Nephron (organoid): ENCODE measurements around the gene IRX1.

Experiments
- H3K27ac Mint-ChIP-seq, 3 experiments: 2 replicates each; pipeline ENCODE4 v1.8.0; 2020; ENCODE audit warnings: mixed read lengths in 3 of 3, mild to moderate bottlenecking in 2 of 3, moderate library complexity in 1 of 3
- H3K27me3 Mint-ChIP-seq: 2 replicates; pipeline ENCODE4 v1.8.0; 2021; ENCODE audit warnings: low read depth, mild to moderate bottlenecking, moderate library complexity, mixed read lengths
- H3K36me3 Mint-ChIP-seq: 2 replicates; pipeline ENCODE4 v1.8.0; 2020; ENCODE audit warnings: low read depth, mixed read lengths
- H3K4me1 Mint-ChIP-seq: 2 replicates; pipeline ENCODE4 v1.8.0; 2020; ENCODE audit warnings: mixed read lengths
- H3K4me3 Mint-ChIP-seq, 3 experiments: 2 replicates each; pipeline ENCODE4 v1.8.0; 2020; ENCODE audit warnings: mild to moderate bottlenecking in 3 of 3, mixed read lengths in 3 of 3, moderate library complexity in 2 of 3
- H3K9me3 Mint-ChIP-seq: 2 replicates; pipeline ENCODE4 v1.8.0; 2020; ENCODE audit warnings: mixed read lengths
- TF ChIP-seq, protein P1 (sequence below), 3 experiments: fragments of 200-600 bp; sonication (generic); IDR thresholded peaks; one replicate each; pipeline ENCODE4 v1.5.0; 2021; ENCODE audit warnings: antibody characterized with exemption in 3 of 3; ENCODE audit not compliant: unreplicated experiment in 3 of 3

IRX1 gene

DNA sequence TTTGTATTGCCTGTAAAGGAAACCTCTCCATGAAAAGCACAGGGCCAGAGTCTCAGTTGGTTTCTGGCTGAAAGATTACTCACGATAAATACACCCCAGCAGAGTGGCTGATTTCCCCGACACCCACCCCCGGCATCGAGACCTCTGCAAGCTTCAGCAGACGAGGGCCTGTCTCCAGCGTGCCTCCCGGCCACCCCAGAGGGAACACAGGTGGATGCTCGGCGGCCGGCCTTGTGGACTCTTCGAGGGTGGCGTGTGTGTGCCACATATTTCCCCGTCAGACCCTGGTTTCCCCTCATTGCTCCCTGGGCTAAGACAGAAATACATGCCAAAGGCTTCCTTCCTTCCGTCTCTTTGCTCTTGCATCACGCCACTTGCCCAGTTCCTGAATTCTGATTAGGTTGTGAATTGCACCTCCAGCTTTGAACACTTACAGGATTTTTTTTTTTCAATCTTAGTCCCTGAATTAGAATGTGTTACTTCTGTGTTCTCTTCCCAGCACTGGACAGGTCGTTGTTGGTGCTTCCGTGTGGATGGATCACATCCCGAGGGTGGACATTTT is 13.6 kb downstream of the IRX1 start:
- Mint-ChIP-seq H3K9me3 (no peaks in the 10 kb centered on the region), H3K36me3 (peaks cover 7% of the 10 kb centered on the region), H3K4me3 (no peak overlapping the region), H3K27me3 (peaks cover 87% of the 10 kb centered on the region), H3K27ac (peak overlapping the region in 1 of 3 experiments; percentile 15), H3K4me1 (peaks cover 18% of the 10 kb centered on the region)
- TF ChIP-seq, protein P1, sequence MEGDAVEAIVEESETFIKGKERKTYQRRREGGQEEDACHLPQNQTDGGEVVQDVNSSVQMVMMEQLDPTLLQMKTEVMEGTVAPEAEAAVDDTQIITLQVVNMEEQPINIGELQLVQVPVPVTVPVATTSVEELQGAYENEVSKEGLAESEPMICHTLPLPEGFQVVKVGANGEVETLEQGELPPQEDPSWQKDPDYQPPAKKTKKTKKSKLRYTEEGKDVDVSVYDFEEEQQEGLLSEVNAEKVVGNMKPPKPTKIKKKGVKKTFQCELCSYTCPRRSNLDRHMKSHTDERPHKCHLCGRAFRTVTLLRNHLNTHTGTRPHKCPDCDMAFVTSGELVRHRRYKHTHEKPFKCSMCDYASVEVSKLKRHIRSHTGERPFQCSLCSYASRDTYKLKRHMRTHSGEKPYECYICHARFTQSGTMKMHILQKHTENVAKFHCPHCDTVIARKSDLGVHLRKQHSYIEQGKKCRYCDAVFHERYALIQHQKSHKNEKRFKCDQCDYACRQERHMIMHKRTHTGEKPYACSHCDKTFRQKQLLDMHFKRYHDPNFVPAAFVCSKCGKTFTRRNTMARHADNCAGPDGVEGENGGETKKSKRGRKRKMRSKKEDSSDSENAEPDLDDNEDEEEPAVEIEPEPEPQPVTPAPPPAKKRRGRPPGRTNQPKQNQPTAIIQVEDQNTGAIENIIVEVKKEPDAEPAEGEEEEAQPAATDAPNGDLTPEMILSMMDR (IDR thresholded peaks at IDR 0.05; ENCODE audit: unreplicated experiment in 3 of 3), result no peak

DNA sequence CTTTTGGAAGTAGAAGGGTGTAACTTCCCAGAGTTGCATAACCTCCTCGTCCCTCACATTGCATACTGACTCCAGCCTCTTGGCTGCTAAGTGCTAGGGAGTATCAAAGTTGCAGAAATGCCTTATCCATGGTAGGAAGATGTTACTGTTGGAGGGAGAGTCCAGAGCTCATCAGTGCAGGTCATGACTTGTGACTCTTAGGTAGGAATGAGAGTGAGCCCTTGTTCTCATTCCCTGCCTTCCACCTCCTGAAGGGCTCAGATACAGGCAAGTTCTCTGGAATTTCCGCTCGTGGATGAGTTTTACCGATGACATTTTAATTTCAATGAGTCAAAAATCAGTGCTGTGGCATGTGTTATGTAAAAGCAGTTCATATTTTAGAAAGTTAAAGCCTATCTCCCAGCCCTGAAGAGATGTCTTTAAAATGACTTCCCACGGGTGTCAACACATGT is 17.0 kb downstream of the IRX1 start:
- H3K27me3 Mint-ChIP-seq, result peaks cover 86% of the 10 kb centered on the region
- H3K9me3 Mint-ChIP-seq, result no peaks in the 10 kb centered on the region
- TF ChIP-seq, protein P1 (IDR thresholded peaks at IDR 0.05; ENCODE audit: unreplicated experiment in 3 of 3), result no peak
- no peak overlapping the region for H3K4me3 Mint-ChIP-seq
- peaks cover 15% of the 10 kb centered on the region for H3K4me1 Mint-ChIP-seq
- no peaks in the 10 kb centered on the region for H3K36me3 Mint-ChIP-seq
- H3K27ac Mint-ChIP-seq, result peak overlapping the region in 1 of 3 experiments; percentile 5

DNA sequence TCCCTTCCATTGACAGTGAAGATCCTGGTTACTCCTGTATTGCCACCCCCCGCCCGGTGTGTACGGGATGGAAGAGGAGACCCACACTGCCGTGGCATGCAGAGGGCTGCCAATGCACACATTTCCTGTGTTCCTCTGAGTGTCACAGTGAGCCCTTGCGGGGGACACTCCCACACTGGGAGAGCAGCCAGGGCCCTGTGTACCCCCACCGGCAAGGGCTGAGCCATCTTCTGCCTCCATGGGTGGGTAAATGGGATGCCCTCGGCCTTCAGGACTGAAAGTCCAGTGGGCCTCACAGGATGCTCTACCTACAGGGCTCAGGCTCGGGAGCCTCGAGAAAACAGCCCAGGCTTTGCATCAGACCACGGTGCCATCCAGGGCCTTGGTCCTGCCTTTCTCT is 18.1 kb downstream of the IRX1 start:
- Mint-ChIP-seq H3K27ac (no peak overlapping the region), H3K27me3 (peaks cover 80% of the 10 kb centered on the region), H3K4me1 (peaks cover 15% of the 10 kb centered on the region), H3K36me3 (no peaks in the 10 kb centered on the region), H3K4me3 (no peak overlapping the region), H3K9me3 (no peaks in the 10 kb centered on the region)
- TF ChIP-seq, protein P1 (IDR thresholded peaks at IDR 0.05; ENCODE audit: unreplicated experiment in 3 of 3), result no peak

- peaks cover 69% of the 10 kb centered on the region for H3K27me3 Mint-ChIP-seq
- TF ChIP-seq, protein P1 (IDR thresholded peaks at IDR 0.05; ENCODE audit: unreplicated experiment in 3 of 3), result no peak
- no peak overlapping the region for H3K4me3 Mint-ChIP-seq
- peaks cover 26% of the 10 kb centered on the region for H3K4me1 Mint-ChIP-seq
- H3K27ac Mint-ChIP-seq, result no peak overlapping the region
- no peaks in the 10 kb centered on the region for H3K36me3 Mint-ChIP-seq
- no peaks in the 10 kb centered on the region for H3K9me3 Mint-ChIP-seq
These were observed 19.6 kb downstream of the IRX1 start for GRCh38 chr5:3615217-3615616.

GRCh38 chr5:3615829-3616228 is 20.2 kb downstream of the IRX1 start:
- Mint-ChIP-seq H3K4me1 (peaks cover 26% of the 10 kb centered on the region), H3K27me3 (peaks cover 63% of the 10 kb centered on the region), H3K36me3 (no peaks in the 10 kb centered on the region), H3K4me3 (no peak overlapping the region), H3K9me3 (no peaks in the 10 kb centered on the region), H3K27ac (no peak overlapping the region)
- TF ChIP-seq, protein P1 (IDR thresholded peaks at IDR 0.05; ENCODE audit: unreplicated experiment in 3 of 3), result no peak

DNA sequence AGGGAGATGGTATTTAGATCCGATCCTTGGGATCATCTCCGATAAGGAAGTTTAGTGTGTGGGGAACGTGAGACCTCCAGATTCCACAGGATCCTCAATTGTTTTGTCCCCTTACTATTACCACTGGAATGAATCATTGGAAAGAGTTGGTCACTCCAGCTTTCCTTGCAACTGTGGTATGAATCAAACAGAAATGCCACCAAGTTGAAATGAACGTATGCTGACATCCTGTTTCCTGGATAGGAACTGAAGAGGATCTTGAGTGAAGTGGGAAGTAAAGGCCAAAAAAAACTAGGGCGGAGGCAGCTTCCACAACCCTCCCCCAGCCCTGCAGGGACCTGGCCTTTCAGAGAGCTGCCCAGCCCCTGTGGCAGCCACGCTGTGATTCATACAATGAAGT is 23.9 kb downstream of the IRX1 start:
- no peaks in the 10 kb centered on the region for H3K36me3 Mint-ChIP-seq
- H3K27ac Mint-ChIP-seq, result no peak overlapping the region
- H3K27me3 Mint-ChIP-seq, result peaks cover 44% of the 10 kb centered on the region
- TF ChIP-seq, protein P1 (IDR thresholded peaks at IDR 0.05; ENCODE audit: unreplicated experiment in 3 of 3), result no peak
- no peaks in the 10 kb centered on the region for H3K9me3 Mint-ChIP-seq
- peaks cover 26% of the 10 kb centered on the region for H3K4me1 Mint-ChIP-seq
- H3K4me3 Mint-ChIP-seq, result no peak overlapping the region
